WTC11 (cell line): Measurements from ENCODE around the gene SHROOM3. TPM values are rescaled to one million over a fixed set of nuclear protein-coding genes. Genes with fewer than 3 reads are reported as not detected.

Experiments
- ATAC-seq: fragments of 200-7000 bp; cut with Tn5 transposase; 2 replicates; pipeline ENCODE4 v1.10.0; 2021; ENCODE audit warnings: mild to moderate bottlenecking, moderate library complexity
- CTCF ChIA-PET: fragments of 300-600 bp; sonication (Branson Sonifier 250); formaldehyde crosslinking; loops from one replicate; lab custom pipeline; 2021; ENCODE audit warnings: antibody characterized with exemption; lab: Charles Lee
- POLR2A ChIA-PET: fragments of 350-600 bp; sonication (Branson Sonifier 250); formaldehyde crosslinking; loops from one replicate; lab custom pipeline; 2021; ENCODE audit warnings: antibody characterized with exemption; lab: Charles Lee
- DNase-seq: peaks from one replicate; pipeline ENCODE4 v3.0.0; 2021; ENCODE audit warnings: low spot score
- H3K27ac Mint-ChIP-seq: 2 replicates; pipeline ENCODE4 v1.8.0; 2021; ENCODE audit warnings: mixed read lengths
- H3K27me3 Mint-ChIP-seq: 2 replicates; pipeline ENCODE4 v1.8.0; 2021; ENCODE audit warnings: low read depth, mild to moderate bottlenecking, moderate library complexity, mixed read lengths
- H3K36me3 Mint-ChIP-seq: 2 replicates; pipeline ENCODE4 v1.8.0; 2021; ENCODE audit warnings: mixed read lengths
- H3K4me1 Mint-ChIP-seq: 2 replicates; pipeline ENCODE4 v1.8.0; 2022; ENCODE audit warnings: mixed read lengths
- H3K4me3 Mint-ChIP-seq: 2 replicates; pipeline ENCODE4 v1.8.0; 2021; ENCODE audit warnings: mild to moderate bottlenecking, moderate library complexity, mixed read lengths
- H3K9me3 Mint-ChIP-seq: 2 replicates; pipeline ENCODE4 v1.8.0; 2021; ENCODE audit warnings: mixed read lengths
- ATF1 ChIP-seq: sonication (generic); formaldehyde crosslinking; IDR thresholded peaks from 2 replicates; pipeline ENCODE4 v1.8.1; 2023; ENCODE audit warnings: mild to moderate bottlenecking, moderate library complexity, missing genetic modification reagents
- CBFB ChIP-seq: sonication (generic); formaldehyde crosslinking; IDR thresholded peaks from 2 replicates; pipeline ENCODE4 v1.8.1; 2022; ENCODE audit warnings: mild to moderate bottlenecking, low read depth, missing genetic modification reagents
- EMX1 ChIP-seq: fragments of 250-450 bp; sonication (Bioruptor Pico); IDR thresholded peaks from 2 replicates; pipeline ENCODE4 v1.8.0; 2021; ENCODE audit warnings: mild to moderate bottlenecking
- ETV6 ChIP-seq: sonication (generic); formaldehyde crosslinking; IDR thresholded peaks from 2 replicates; pipeline ENCODE4 v1.8.1; 2022; ENCODE audit warnings: mild to moderate bottlenecking, missing genetic modification reagents
- FOXJ3 ChIP-seq: sonication (generic); formaldehyde crosslinking; IDR thresholded peaks from 2 replicates; pipeline ENCODE4 v1.9.0; 2021; ENCODE audit warnings: missing genetic modification reagents, mild to moderate bottlenecking, borderline replicate concordance
- FOXP1 ChIP-seq: sonication (generic); formaldehyde crosslinking; IDR thresholded peaks from 2 replicates; pipeline ENCODE4 v1.8.0; 2022; ENCODE audit warnings: missing genetic modification reagents, mild to moderate bottlenecking, moderate library complexity, borderline replicate concordance
- GRHL2 ChIP-seq: fragments of 250-450 bp; sonication (Bioruptor Pico); IDR thresholded peaks from 2 replicates; pipeline ENCODE4 v1.8.0; 2022; ENCODE audit warnings: mild to moderate bottlenecking, moderate library complexity; ENCODE audit not compliant: insufficient replicate concordance, severe bottlenecking
- JUN ChIP-seq: sonication (generic); formaldehyde crosslinking; IDR thresholded peaks from 2 replicates; pipeline ENCODE4 v1.8.0; 2023; ENCODE audit warnings: mild to moderate bottlenecking, missing genetic modification reagents
- KAT7 ChIP-seq: sonication (generic); formaldehyde crosslinking; IDR thresholded peaks from 2 replicates; pipeline ENCODE4 v1.8.1; 2023; ENCODE audit warnings: missing genetic modification reagents, mild to moderate bottlenecking, borderline replicate concordance
- MXD4 ChIP-seq: fragments of 250-450 bp; sonication (Bioruptor Pico); IDR thresholded peaks from 2 replicates; pipeline ENCODE4 v1.8.0; 2021; ENCODE audit warnings: mild to moderate bottlenecking, moderate library complexity, borderline replicate concordance
- SOX15 ChIP-seq: fragments of 250-450 bp; sonication (Bioruptor Pico); IDR thresholded peaks from 2 replicates; pipeline ENCODE4 v1.9.0; 2021; ENCODE audit warnings: mild to moderate bottlenecking
- TCF7 ChIP-seq: sonication (generic); formaldehyde crosslinking; IDR thresholded peaks from 2 replicates; pipeline ENCODE4 v1.8.0; 2022; ENCODE audit warnings: mild to moderate bottlenecking, low read depth, missing genetic modification reagents, moderate library complexity
- ZNF416 ChIP-seq: fragments of 250-450 bp; sonication (Bioruptor Pico); IDR thresholded peaks from 2 replicates; pipeline ENCODE4 v1.9.0; 2021; ENCODE audit warnings: mild to moderate bottlenecking, inconsistent platforms
- total RNA-seq: library from RNA; stranded (reverse); gene quantifications from 3 replicates; pipeline ENCODE4 v1.2.3, GENCODE V29; 2021
- TF ChIP-seq, protein P1 (sequence below): fragments of 250-450 bp; sonication (Bioruptor Pico); IDR thresholded peaks from 2 replicates; pipeline ENCODE4 v1.9.0; 2021; ENCODE audit warnings: moderate library complexity, mild to moderate bottlenecking, inconsistent platforms, borderline replicate concordance
- TF ChIP-seq, protein P2 (sequence below): sonication (generic); formaldehyde crosslinking; IDR thresholded peaks from 2 replicates; pipeline ENCODE4 v1.8.0; 2022; ENCODE audit warnings: mild to moderate bottlenecking, missing genetic modification reagents
- TF ChIP-seq, protein P3 (sequence below): fragments of 250-450 bp; sonication (Bioruptor Pico); conservative IDR thresholded peaks from 2 replicates; pipeline ENCODE4 v1.9.0; 2021; ENCODE audit warnings: mild to moderate bottlenecking
- TF ChIP-seq, protein P4 (sequence below): sonication (generic); formaldehyde crosslinking; IDR thresholded peaks from 2 replicates; pipeline ENCODE4 v1.8.0; 2023; ENCODE audit warnings: missing genetic modification reagents, mild to moderate bottlenecking, borderline replicate concordance
- TF ChIP-seq, protein P5 (sequence below): sonication (generic); formaldehyde crosslinking; IDR thresholded peaks from 2 replicates; pipeline ENCODE4 v1.8.1; 2022; ENCODE audit warnings: mild to moderate bottlenecking, missing genetic modification reagents, moderate library complexity, borderline replicate concordance
- TF ChIP-seq, protein P6 (sequence below): sonication (generic); formaldehyde crosslinking; IDR thresholded peaks from 2 replicates; pipeline ENCODE4 v1.8.1; 2023; ENCODE audit warnings: mild to moderate bottlenecking, missing genetic modification reagents
- TF ChIP-seq, protein P7 (sequence below): sonication (generic); formaldehyde crosslinking; IDR thresholded peaks from 2 replicates; pipeline ENCODE4 v1.8.1; 2023; ENCODE audit warnings: mild to moderate bottlenecking, missing genetic modification reagents, moderate library complexity

SHROOM3 gene
- total RNA-seq, 1 experiment from 2014 or later: 71.9 TPM

DNA sequence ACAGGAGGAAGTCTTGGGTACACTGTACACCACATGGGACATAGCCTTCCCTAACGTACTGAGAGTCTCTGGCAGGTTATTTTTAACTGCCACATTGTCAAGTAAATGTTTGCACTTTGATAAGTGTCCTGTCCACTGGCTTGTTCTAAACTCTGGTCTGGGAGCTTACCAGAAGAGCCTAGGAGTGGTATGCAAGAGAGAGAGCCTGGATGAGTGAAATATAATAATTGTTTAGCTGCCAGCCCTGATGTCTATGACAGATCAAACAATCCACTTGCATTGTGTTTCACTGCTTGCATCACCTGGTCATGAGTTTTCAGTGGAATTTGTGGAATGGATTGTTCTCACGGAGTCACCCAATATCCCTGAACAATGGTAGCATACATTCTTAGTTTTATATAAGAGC is 91.6 kb downstream of the SHROOM3 start (continued):
- no peak for TF ChIP-seq FOXP1 (CRISPR knock-in tag)

DNA sequence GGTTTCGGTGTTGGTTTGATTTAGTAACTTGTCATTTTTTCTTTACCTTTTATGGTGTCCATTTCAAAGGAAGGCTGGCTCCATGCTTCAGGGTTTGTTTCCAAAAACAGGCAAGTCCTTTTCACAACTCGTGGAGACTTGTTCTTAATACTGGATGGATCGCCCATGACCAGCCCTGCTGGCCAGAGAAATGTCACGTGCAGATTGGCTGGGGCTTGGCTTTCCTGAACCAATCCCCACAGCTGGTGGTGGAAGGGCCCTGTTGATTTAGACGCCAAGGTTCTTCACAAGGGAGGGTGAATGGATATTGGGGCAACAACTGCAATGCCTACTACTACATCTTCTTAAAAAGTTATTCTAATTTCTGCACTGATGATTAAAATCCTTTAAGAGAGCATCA is 92.6 kb downstream of the SHROOM3 start:
- ATAC-seq (peak; percentile 70), DNase-seq (no peak)
- no peak overlapping the region for H3K27ac Mint-ChIP-seq
- ChIA-PET CTCF (interaction anchor here (0.8 kb wide), 1 partner anchor 9 kb away, joined by 3 read pairs; no protein-coding TSS in a partner anchor), POLR2A (no interaction called here)
- peaks cover 12% of the 10 kb centered on the region for H3K4me1 Mint-ChIP-seq
- no peak overlapping the region for H3K4me3 Mint-ChIP-seq
- H3K9me3 Mint-ChIP-seq: peaks cover 4% of the 10 kb centered on the region
- TF ChIP-seq ATF1 (CRISPR knock-in tag) (no peak), TCF7 (CRISPR knock-in tag) (no peak), SOX15 (CRISPR knock-in tag) (no peak), CBFB (CRISPR knock-in tag) (no peak), FOXJ3 (no peak), GRHL2 (CRISPR knock-in tag) (no peak), MXD4 (CRISPR knock-in tag) (no peak), ZNF416 (CRISPR knock-in tag) (no peak), ETV6 (CRISPR knock-in tag) (no peak), KAT7 (no peak), EMX1 (CRISPR knock-in tag) (no peak), JUN (CRISPR knock-in tag) (no peak)
- TF ChIP-seq, protein P1, sequence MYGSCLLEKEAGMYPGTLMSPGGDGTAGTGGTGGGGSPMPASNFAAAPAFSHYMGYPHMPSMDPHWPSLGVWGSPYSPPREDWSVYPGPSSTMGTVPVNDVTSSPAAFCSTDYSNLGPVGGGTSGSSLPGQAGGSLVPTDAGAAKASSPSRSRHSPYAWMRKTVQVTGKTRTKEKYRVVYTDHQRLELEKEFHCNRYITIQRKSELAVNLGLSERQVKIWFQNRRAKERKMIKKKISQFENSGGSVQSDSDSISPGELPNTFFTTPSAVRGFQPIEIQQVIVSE (CRISPR knock-in tag): no peak
- TF ChIP-seq, protein P2, sequence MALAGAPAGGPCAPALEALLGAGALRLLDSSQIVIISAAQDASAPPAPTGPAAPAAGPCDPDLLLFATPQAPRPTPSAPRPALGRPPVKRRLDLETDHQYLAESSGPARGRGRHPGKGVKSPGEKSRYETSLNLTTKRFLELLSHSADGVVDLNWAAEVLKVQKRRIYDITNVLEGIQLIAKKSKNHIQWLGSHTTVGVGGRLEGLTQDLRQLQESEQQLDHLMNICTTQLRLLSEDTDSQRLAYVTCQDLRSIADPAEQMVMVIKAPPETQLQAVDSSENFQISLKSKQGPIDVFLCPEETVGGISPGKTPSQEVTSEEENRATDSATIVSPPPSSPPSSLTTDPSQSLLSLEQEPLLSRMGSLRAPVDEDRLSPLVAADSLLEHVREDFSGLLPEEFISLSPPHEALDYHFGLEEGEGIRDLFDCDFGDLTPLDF (CRISPR knock-in tag): no peak
- TF ChIP-seq, protein P3, sequence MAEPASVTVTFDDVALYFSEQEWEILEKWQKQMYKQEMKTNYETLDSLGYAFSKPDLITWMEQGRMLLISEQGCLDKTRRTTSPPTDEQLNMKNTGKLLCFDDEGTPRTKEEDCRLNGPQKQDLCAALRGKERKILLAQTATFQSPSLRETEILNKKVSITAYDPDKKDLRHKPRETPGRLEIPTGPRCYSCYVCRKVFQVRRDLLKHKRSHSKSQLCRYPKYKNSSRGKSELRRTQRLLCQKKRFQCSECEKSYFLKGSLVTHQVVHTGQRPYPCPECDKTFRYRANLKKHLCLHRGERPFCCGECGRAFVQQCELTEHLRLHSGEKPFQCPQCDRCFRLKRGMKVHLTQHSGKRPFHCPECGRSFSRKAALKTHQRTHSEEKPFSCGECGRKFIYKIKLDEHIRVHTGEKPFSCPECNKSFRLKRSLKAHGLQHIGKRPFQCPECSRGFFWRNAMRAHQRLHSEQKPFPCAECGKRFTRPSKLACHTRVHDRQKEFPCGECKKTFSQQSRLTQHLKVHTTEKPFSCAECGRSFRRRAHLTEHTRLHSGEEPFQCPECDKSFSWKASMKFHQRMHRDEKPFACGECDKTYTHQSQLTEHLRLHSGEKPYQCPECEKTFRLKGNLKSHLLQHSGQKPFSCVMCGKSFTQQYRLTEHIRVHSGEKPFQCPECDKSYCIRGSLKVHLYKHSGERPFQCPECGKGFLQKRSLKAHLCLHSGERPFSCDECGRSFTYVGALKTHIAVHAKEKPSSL (CRISPR knock-in tag): no peak
- TF ChIP-seq, protein P4, sequence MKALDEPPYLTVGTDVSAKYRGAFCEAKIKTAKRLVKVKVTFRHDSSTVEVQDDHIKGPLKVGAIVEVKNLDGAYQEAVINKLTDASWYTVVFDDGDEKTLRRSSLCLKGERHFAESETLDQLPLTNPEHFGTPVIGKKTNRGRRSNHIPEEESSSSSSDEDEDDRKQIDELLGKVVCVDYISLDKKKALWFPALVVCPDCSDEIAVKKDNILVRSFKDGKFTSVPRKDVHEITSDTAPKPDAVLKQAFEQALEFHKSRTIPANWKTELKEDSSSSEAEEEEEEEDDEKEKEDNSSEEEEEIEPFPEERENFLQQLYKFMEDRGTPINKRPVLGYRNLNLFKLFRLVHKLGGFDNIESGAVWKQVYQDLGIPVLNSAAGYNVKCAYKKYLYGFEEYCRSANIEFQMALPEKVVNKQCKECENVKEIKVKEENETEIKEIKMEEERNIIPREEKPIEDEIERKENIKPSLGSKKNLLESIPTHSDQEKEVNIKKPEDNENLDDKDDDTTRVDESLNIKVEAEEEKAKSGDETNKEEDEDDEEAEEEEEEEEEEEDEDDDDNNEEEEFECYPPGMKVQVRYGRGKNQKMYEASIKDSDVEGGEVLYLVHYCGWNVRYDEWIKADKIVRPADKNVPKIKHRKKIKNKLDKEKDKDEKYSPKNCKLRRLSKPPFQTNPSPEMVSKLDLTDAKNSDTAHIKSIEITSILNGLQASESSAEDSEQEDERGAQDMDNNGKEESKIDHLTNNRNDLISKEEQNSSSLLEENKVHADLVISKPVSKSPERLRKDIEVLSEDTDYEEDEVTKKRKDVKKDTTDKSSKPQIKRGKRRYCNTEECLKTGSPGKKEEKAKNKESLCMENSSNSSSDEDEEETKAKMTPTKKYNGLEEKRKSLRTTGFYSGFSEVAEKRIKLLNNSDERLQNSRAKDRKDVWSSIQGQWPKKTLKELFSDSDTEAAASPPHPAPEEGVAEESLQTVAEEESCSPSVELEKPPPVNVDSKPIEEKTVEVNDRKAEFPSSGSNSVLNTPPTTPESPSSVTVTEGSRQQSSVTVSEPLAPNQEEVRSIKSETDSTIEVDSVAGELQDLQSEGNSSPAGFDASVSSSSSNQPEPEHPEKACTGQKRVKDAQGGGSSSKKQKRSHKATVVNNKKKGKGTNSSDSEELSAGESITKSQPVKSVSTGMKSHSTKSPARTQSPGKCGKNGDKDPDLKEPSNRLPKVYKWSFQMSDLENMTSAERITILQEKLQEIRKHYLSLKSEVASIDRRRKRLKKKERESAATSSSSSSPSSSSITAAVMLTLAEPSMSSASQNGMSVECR (CRISPR knock-in tag): no peak
- TF ChIP-seq, protein P5, sequence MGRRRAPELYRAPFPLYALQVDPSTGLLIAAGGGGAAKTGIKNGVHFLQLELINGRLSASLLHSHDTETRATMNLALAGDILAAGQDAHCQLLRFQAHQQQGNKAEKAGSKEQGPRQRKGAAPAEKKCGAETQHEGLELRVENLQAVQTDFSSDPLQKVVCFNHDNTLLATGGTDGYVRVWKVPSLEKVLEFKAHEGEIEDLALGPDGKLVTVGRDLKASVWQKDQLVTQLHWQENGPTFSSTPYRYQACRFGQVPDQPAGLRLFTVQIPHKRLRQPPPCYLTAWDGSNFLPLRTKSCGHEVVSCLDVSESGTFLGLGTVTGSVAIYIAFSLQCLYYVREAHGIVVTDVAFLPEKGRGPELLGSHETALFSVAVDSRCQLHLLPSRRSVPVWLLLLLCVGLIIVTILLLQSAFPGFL (CRISPR knock-in tag): no peak
- TF ChIP-seq, protein P6, sequence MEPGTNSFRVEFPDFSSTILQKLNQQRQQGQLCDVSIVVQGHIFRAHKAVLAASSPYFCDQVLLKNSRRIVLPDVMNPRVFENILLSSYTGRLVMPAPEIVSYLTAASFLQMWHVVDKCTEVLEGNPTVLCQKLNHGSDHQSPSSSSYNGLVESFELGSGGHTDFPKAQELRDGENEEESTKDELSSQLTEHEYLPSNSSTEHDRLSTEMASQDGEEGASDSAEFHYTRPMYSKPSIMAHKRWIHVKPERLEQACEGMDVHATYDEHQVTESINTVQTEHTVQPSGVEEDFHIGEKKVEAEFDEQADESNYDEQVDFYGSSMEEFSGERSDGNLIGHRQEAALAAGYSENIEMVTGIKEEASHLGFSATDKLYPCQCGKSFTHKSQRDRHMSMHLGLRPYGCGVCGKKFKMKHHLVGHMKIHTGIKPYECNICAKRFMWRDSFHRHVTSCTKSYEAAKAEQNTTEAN: no peak
- TF ChIP-seq, protein P7, sequence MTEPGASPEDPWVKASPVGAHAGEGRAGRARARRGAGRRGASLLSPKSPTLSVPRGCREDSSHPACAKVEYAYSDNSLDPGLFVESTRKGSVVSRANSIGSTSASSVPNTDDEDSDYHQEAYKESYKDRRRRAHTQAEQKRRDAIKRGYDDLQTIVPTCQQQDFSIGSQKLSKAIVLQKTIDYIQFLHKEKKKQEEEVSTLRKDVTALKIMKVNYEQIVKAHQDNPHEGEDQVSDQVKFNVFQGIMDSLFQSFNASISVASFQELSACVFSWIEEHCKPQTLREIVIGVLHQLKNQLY: no peak
- no peaks in the 10 kb centered on the region for H3K36me3 Mint-ChIP-seq
- no peaks in the 10 kb centered on the region for H3K27me3 Mint-ChIP-seq
